ENCODE results near the gene TBC1D10A. TPM values are rescaled to one million over a fixed set of nuclear protein-coding genes. Genes with fewer than 3 reads are reported as not detected.
A peak's percentile ranks its signal among the peaks of the same experiment; 100 is the strongest.

TBC1D10A gene
- total RNA-seq, 1 donor = 29.8 TPM

DNA sequence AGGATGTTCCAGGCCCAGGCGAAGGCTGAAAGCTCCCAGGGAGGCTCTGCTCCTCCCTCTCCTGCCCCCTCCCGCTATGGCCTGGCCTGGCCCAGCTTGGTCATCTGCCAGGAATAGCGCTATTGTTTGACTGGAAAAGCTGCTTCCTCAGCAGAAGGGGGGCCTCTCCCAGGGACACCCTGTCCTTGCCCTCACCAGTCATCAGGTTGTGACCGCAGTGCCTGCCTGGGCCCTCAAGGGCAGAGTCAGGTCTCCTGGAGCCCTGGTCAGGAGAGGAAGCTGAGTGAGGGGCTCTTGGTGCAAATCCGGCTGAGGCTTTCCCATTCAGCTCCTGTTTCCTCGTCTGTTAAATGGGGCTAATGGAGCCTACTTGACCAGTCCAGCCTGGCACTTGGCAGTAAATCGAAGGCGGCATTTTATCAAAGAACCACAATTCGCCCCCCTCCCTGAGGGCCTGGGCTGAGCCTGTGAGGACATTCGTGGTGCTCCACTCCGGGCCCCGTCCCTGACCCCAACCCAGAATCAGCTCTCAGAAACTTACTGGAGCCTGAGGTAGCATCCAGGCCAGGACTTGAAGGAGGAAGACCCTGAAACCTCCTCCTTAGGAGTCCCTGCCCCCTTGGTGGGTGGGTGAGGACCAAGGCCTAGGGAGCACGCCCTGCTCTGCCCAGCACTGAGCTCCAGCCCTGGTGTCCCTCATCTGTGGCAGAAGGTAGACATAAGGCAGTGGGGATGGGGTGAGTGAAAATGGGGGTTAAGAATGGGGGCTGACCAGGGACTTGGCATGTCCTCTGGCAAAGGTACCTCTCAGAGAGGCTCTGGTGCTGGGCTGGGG, 35.5 kb downstream of the TBC1D10A start:
- TF ChIP-seq, protein P1, sequence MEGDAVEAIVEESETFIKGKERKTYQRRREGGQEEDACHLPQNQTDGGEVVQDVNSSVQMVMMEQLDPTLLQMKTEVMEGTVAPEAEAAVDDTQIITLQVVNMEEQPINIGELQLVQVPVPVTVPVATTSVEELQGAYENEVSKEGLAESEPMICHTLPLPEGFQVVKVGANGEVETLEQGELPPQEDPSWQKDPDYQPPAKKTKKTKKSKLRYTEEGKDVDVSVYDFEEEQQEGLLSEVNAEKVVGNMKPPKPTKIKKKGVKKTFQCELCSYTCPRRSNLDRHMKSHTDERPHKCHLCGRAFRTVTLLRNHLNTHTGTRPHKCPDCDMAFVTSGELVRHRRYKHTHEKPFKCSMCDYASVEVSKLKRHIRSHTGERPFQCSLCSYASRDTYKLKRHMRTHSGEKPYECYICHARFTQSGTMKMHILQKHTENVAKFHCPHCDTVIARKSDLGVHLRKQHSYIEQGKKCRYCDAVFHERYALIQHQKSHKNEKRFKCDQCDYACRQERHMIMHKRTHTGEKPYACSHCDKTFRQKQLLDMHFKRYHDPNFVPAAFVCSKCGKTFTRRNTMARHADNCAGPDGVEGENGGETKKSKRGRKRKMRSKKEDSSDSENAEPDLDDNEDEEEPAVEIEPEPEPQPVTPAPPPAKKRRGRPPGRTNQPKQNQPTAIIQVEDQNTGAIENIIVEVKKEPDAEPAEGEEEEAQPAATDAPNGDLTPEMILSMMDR (IDR thresholded peaks at IDR 0.05; ENCODE audit: insufficient read depth, low read depth, low read length) = no peak
- no peak overlapping the region for H3K4me3 ChIP-seq (ENCODE audit: low read depth, low read length)
- no peak for DNase-seq (ENCODE audit: low read depth)

DNA sequence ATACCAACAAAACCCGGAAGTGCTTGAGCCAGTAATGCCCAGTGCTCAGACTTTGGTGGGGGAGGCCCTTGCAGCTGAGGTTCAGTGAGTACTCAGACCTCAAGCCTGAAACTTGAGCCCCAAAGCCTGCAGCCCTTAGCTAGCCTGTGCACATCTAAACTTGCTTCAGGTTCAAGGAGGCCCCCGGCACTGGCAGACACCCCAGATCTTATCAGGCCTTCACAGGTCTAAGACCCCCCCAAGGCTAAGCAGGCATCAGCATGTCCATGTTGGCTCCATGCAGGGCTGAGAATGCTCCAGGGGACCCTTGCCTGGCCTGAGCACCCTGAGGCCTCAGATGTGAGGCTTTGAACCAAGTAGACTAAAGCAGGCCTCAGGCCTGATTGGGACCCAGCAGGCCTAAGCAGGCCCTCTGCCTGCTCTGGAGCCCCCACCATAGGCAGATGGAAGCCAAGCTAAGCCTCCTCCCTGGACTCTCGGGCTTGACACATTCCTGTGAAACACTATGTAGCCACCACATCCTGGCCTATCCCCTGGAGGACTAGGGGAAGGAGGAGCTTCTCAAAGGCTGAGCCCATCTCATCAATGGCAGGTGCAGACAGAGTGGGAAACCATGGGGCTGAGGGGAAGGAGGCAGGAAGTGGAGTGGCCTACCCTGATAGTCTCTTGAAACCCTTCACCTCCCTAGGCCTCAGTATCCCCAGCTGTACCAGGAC, 36.2 kb downstream of the TBC1D10A start:
- no peak overlapping the region for H3K4me3 ChIP-seq (ENCODE audit: low read depth, low read length)
- peak; percentile 51 for DNase-seq (ENCODE audit: low read depth)
- TF ChIP-seq, protein P1 (IDR thresholded peaks at IDR 0.05; ENCODE audit: insufficient read depth, low read depth, low read length) = no peak

DNA sequence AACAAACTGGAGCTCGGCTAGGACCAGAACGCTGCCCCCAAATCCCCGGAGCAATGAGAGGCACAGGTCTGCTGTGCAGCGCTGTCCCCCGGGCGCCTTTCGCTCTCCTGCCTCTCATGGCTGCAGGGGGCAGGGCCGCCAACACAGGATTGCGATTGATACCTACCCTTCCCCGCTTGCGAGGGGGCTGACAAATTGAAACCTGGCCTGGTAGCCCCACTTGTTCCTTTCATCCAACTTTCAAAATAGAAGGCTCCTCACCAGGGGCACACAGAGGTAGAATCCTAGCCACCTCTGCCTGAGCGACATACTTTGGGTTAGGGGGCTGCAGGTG, 36.8 kb downstream of the TBC1D10A start:
- TF ChIP-seq, protein P1 (IDR thresholded peaks at IDR 0.05; ENCODE audit: insufficient read depth, low read depth, low read length) = no peak
- DNase-seq (ENCODE audit: low read depth) = no peak
- H3K4me3 ChIP-seq (ENCODE audit: low read depth, low read length) = peak overlapping the region; percentile 54

DNA sequence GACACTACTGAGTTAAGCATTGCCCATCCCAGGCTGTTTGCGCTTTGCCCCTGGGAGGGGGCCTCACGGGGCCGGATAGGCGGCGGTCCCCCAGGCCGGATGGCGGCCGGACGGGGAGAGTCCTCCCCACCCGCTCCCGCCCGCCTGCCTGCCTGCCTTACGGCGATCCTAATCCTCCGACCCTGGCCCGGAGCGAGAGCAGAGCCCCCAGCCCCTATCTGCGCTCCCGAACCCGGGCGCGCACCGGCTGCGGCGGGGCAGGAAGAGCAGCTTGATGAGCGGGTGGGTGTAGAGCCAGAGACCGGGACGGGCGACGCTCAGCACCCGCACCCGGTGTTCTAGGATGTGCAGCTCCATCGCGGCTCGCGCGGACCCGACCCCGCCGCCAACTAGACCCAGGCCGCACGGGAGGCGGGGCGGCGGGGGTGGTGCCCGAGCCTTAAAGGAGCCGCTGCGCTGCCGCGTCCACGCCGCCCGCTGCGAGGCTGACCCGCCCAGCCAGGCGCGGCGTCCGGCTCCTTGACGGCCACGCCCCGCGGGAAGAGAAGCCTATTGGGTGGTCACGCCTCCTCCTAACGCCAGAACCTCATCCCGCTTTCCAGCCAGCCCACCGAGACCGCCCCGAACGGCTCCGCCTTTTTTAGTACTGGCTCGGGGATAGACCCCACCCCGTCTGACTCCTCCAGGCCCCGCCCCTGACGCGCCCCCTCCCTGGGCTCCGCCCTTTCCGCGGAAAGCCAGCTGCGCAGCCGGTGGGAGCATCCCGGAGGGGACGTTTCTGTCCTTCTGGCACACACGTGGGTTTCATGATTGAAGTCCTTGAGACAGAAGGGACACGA, 37.4 kb downstream of the TBC1D10A start, which contains the start of gene CASTOR1:
Gene CASTOR1, minus strand, starts transcription at position 365 of the 839 bp plus-strand sequence. Its CDS starts 8 bp downstream, at position 357.
- H3K4me3 ChIP-seq (ENCODE audit: low read depth, low read length) = peak within 1 kb of the TSS; percentile 78
- DNase-seq (ENCODE audit: low read depth) = peak; percentile 98
- TF ChIP-seq, protein P1 (IDR thresholded peaks at IDR 0.05; ENCODE audit: insufficient read depth, low read depth, low read length) = no peak

DNA sequence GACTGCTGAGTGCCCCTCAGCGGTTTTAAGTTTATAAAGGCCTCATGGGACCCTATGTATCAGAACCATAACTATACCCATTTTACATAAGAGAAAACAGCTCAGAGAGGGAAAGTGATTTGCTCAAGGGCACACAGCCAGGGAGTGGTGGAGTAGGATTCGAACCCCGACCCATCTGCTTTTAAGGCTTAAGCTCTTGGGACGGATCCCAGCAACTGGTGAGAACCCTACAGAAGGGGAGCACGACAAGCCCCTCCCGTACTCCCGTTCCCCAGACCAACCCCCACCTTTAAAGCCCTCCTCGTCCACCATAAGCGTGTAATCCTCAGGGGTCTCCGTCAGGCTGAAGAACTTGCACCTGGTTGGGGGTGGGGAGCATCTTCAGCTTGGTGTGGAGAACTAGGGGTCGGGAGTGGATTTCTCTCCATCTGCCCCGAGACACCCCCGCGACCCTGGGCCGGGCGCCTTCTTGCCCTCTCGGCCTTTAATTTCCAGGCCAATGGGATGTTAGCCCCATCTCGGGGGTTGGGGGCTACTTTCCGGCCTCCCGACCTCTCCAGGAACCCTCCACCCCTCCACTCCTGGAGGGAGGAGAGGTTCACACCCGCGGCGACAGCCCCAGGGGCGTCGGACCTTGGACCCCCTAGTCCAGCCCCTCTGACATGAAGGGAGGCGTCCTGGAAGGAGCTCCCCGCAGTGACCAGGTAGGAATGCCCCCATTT, 38.2 kb downstream of the TBC1D10A start:
- TF ChIP-seq, protein P1 (IDR thresholded peaks at IDR 0.05; ENCODE audit: insufficient read depth, low read depth, low read length) = no peak
- no peak for DNase-seq (ENCODE audit: low read depth)
- H3K4me3 ChIP-seq (ENCODE audit: low read depth, low read length) = peak overlapping the region; percentile 78

Measured in fibroblast of villous mesenchyme (primary cell).